ENCODE results near the gene CDK13.

DNA sequence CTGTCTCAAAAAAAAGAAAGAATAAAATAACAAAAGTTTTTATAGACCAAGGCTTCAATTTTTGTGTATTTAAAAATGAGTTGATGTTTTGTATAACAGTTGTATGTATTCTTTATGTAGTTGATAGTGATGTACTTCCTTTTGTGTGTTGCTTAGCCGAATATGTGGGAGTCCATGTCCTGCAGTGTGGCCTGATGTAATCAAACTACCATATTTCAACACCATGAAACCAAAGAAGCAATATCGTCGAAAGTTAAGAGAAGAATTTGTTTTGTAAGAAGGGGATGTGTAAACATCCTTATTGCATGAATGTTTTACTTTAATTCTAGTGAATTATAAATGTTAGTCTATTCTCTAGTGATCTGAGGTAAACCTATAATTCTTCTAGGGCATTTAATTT is 127.8 kb downstream of the CDK13 start:
- TF ChIP-seq, protein P1, sequence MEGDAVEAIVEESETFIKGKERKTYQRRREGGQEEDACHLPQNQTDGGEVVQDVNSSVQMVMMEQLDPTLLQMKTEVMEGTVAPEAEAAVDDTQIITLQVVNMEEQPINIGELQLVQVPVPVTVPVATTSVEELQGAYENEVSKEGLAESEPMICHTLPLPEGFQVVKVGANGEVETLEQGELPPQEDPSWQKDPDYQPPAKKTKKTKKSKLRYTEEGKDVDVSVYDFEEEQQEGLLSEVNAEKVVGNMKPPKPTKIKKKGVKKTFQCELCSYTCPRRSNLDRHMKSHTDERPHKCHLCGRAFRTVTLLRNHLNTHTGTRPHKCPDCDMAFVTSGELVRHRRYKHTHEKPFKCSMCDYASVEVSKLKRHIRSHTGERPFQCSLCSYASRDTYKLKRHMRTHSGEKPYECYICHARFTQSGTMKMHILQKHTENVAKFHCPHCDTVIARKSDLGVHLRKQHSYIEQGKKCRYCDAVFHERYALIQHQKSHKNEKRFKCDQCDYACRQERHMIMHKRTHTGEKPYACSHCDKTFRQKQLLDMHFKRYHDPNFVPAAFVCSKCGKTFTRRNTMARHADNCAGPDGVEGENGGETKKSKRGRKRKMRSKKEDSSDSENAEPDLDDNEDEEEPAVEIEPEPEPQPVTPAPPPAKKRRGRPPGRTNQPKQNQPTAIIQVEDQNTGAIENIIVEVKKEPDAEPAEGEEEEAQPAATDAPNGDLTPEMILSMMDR (IDR thresholded peaks at IDR 0.05): no peak
- no peak for TF ChIP-seq POLR2A (IDR thresholded peaks at IDR 0.05)

Data from vagina (tissue), 2 donors.